ENCODE results near the gene CSRP1. TPM values are rescaled to one million over a fixed set of nuclear protein-coding genes. Genes with fewer than 3 reads are reported as not detected.

The CSRP1 gene
- total RNA-seq, 1 donor from 2014 or later: 29.5 TPM

- intact Hi-C loops (cut with micrococcal nuclease): no loop called here
- Mint-ChIP-seq H3K4me3 (no peak overlapping the region), H3K9me3 (no peaks in the 10 kb centered on the region), H3K36me3 (ENCODE audit: low read depth) (no peaks in the 10 kb centered on the region), H3K27ac (no peak overlapping the region), H3K27me3 (peaks cover 5% of the 10 kb centered on the region), H3K4me1 (no peaks in the 10 kb centered on the region)
- no peak for TF ChIP-seq CTCF (IDR thresholded peaks at IDR 0.05)
- DNase-seq: no peak
- ChIA-PET POLR2A (no interaction called here), CTCF (interaction anchor here (1.1 kb wide), 1 partner anchor 55 kb away, joined by 3 read pairs; no protein-coding TSS in a partner anchor)
- no peak for ATAC-seq (ENCODE audit: low read depth)
Observed at GRCh38 chr1:201456499-201457309, 50.2 kb downstream of the CSRP1 start.

GRCh38 chr1:201455098-201455497 lies 51.8 kb downstream of the CSRP1 start:
- intact Hi-C loops (cut with micrococcal nuclease): no loop called here
- no peak for TF ChIP-seq CTCF (IDR thresholded peaks at IDR 0.05)
- POLR2A ChIA-PET: no interaction called here
- CTCF ChIA-PET: no interaction called here
- no peaks in the 10 kb centered on the region for H3K9me3 Mint-ChIP-seq
- H3K27me3 Mint-ChIP-seq: peaks cover 6% of the 10 kb centered on the region
- H3K27ac Mint-ChIP-seq: no peak overlapping the region
- ATAC-seq (ENCODE audit: low read depth): no peak
- peaks cover 3% of the 10 kb centered on the region for H3K4me1 Mint-ChIP-seq
- no peaks in the 10 kb centered on the region for H3K36me3 Mint-ChIP-seq (ENCODE audit: low read depth)
- DNase-seq: no peak
- H3K4me3 Mint-ChIP-seq: no peak overlapping the region

GRCh38 chr1:201454608-201455007 lies 52.3 kb downstream of the CSRP1 start:
- Mint-ChIP-seq H3K27me3 (peaks cover 6% of the 10 kb centered on the region), H3K27ac (no peak overlapping the region), H3K36me3 (ENCODE audit: low read depth) (no peaks in the 10 kb centered on the region), H3K4me3 (no peak overlapping the region), H3K4me1 (peaks cover 3% of the 10 kb centered on the region), H3K9me3 (no peaks in the 10 kb centered on the region)
- ChIA-PET POLR2A (no interaction called here), CTCF (no interaction called here)
- ATAC-seq (ENCODE audit: low read depth): no peak
- DNase-seq: no peak
- TF ChIP-seq CTCF (IDR thresholded peaks at IDR 0.05): no peak
- intact Hi-C loops (cut with micrococcal nuclease): no loop called here

- Mint-ChIP-seq H3K9me3 (no peaks in the 10 kb centered on the region), H3K27ac (no peak overlapping the region), H3K4me3 (no peak overlapping the region), H3K36me3 (ENCODE audit: low read depth) (no peaks in the 10 kb centered on the region), H3K4me1 (peaks cover 9% of the 10 kb centered on the region), H3K27me3 (peaks cover 8% of the 10 kb centered on the region)
- TF ChIP-seq CTCF (IDR thresholded peaks at IDR 0.05): no peak
- ATAC-seq (ENCODE audit: low read depth) (no peak), DNase-seq (no peak)
- intact Hi-C loops (cut with micrococcal nuclease): no loop called here
- POLR2A ChIA-PET: no interaction called here
- CTCF ChIA-PET: interaction anchor here (1.5 kb wide), 1 partner anchor 29 kb away, joined by 4 read pairs; no protein-coding TSS in a partner anchor
Observed at GRCh38 chr1:201452866-201453265, 54.1 kb downstream of the CSRP1 start.

- Mint-ChIP-seq H3K4me3 (no peak overlapping the region), H3K36me3 (ENCODE audit: low read depth) (no peaks in the 10 kb centered on the region), H3K27me3 (peaks cover 10% of the 10 kb centered on the region), H3K27ac (no peak overlapping the region), H3K9me3 (no peaks in the 10 kb centered on the region), H3K4me1 (peaks cover 9% of the 10 kb centered on the region)
- intact Hi-C loops (cut with micrococcal nuclease): no loop called here
- ATAC-seq (ENCODE audit: low read depth) (peak; percentile 10), DNase-seq (no peak)
- ChIA-PET POLR2A (no interaction called here), CTCF (interaction anchor here (1.0 kb wide), 1 partner anchor 31 kb away, joined by 3 read pairs; no protein-coding TSS in a partner anchor)
- no peak for TF ChIP-seq CTCF (IDR thresholded peaks at IDR 0.05)
Observed at GRCh38 chr1:201450721-201451291, 56.1 kb downstream of the CSRP1 start.
